AG20443 (cell line): ENCODE results near the gene ATP1B2.

Experiments
- DNase-seq: peaks from one replicate; pipeline ENCODE4 v3.0.0; 2012; ENCODE audit warnings: low spot score, mixed read lengths

Gene ATP1B2

DNA sequence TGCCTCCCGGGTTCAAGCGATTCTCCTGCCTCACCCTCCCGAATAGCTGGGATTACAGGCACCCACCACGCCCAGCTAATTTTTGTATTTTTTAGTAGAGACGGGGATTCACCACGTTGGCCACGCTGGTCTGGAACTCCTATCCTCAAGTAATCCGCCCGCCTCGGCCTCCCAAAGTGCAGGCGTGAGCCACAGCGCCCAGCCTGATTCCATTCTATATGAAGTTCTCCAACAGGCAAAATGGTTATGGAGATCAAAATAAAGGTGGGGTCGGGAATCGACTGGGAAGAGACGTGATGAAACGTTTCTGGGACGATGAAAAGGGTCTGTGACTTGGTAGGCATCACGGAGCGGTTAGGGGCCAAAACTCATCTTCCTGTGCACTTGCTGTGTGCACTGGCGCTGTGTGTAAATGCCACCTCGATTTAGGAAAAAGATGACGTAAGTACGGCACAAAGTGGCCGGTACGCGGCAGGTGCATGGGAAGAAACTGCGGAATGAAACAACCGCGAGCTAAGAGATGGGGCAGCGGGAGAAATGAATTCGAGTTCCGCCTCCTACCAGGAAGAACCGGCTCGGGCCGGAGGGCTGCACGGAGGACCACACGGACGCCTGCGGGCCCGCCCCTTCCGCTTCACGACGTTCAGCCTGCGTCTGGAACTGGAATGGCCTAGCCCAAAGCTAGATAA is 35.0 kb downstream of the ATP1B2 start:
- peak; percentile 94 for DNase-seq

DNA sequence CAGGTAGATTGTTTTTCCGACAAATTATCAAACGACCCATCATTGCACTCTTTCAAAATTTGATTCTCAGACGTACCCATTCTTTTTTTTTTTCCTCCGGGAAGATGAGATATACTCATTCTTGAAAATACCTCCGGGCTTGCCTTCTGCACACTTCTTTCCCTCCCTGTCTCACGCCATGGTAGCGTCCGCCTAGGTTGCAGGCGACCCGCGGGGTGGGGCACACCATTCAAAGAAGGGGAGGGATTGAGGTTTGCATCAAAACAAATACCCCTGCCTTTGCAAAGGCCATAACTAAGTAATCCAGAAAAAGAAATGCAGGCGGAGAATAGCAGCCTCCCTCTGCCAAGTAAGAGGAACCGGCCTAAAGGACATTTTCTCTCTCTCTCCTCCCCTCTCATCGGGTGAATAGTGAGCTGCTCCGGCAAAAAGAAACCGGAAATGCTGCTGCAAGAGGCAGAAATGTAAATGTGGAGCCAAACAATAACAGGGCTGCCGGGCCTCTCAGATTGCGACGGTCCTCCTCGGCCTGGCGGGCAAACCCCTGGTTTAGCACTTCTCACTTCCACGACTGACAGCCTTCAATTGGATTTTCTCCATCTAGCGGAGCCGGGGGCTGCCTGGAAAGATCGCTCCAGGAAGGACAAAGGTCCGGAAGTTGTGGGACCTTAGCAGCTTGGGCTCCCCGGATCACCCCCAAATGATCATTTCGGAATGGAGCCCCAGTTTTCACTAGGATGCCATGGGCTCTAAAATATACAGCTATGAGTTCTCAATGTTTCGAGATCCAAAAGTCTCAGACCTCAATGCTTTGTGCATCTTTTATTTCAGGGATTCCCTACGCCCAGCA is 35.7 kb downstream of the ATP1B2 start:
- peak; percentile 81 for DNase-seq

- DNase-seq: peak; percentile 77
Measured at GRCh38 chr17:7687072-7687907, 36.6 kb downstream of the ATP1B2 start, which contains the start of gene TP53. TP53 (minus strand) TSS chr17:7687490; CDS start chr17:7676594, 10,896 bp downstream.

- peak; percentile 96 for DNase-seq
Measured at GRCh38 chr17:7687908-7688807, 37.4 kb downstream of the ATP1B2 start, which contains the start of gene WRAP53. WRAP53 (plus strand) TSS chr17:7688477; CDS start chr17:7688649, 172 bp downstream.

- no peak for DNase-seq
Measured at GRCh38 chr17:7688808-7689316, 38.1 kb downstream of the ATP1B2 start.

GRCh38 chr17:7695586-7695985 is 44.9 kb downstream of the ATP1B2 start:
- no peak for DNase-seq

DNA sequence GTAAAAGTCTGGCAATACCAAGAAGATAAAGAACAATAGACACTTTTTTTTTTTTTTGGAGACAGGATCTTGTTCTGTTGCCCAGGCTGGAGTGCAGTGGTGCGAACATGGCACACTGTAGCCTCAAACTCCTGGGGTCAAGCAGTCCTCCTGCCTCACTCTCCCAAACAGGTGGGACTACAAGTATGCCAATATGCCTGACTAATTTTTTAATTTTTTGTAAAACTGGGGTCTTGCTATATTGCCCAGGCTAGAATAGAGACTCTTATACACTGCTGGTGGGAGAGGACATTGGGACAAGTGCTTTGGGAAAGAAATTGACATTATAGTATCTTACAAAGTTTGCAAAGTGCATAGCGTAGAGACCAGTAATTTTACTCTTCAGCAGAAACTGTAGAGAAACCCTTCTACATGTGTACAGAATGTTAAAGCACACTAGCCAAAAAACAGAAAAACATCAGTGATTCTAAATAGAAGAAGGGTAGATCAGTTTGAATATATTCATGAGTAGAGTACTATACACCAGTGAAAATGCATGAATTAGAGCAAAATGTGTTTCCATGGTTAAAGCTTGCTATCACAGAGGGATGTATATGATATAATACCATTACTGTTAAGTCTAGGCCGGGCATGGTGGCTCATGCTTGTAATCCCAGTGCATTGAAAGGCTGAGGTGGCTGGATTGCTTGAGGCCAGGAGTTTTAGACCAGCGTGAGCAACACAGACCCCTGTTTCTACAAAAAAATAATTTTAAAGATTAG is 47.3 kb downstream of the ATP1B2 start:
- no peak for DNase-seq

DNA sequence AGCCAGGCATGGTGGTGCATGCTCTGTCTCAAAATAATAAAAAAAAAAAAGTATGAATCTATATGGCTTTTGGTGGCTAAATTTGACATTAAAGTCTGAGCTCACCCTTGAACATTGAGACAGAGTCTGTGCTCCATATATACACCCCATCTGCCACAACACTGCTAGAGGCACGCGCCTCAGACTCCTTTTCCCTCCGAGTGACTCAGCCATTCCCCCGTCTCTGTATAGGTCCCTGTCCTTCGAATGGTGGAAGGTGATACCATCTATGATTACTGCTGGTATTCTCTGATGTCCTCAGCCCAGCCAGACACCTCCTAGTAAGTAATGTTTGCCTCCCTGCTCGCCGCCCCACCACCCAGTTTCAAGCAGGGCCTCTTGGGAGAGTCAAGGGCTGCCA is 49.8 kb downstream of the ATP1B2 start:
- DNase-seq: no peak

DNA sequence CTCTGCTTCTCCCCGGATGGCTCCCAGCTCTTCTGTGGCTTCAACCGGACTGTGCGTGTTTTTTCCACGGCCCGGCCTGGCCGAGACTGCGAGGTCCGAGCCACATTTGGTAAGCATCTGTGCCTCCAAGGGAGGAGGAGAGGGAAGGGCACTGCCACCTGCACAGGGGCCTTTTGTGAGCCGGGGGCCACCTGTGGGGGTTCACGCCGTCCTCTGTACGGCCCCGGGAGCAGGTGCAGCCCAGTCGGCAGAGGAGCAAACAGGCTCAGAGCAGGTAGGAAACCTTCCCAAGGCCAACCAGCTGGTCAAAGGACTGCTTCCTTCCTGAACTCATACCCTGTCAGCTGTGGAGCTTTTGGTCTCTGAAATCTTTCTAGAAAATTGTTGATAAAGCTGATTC is 51.0 kb downstream of the ATP1B2 start:
- DNase-seq: no peak

DNA sequence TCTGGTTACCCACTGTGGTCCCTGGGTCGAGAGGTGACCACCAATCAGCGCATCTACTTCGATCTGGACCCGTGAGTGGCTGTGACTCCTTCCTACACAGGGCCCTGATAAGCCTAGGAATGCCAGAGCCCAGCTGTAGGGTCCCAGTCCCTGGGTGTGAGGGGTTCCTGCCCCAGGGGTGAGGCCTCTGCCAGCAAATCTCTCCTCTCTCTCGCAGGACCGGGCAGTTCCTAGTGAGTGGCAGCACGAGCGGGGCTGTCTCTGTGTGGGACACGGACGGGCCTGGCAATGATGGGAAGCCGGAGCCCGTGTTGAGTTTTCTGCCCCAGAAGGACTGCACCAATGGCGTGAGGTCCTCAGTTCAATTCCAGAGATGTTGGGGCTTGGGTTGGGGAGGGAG is 52.0 kb downstream of the ATP1B2 start:
- DNase-seq: no peak

DNA sequence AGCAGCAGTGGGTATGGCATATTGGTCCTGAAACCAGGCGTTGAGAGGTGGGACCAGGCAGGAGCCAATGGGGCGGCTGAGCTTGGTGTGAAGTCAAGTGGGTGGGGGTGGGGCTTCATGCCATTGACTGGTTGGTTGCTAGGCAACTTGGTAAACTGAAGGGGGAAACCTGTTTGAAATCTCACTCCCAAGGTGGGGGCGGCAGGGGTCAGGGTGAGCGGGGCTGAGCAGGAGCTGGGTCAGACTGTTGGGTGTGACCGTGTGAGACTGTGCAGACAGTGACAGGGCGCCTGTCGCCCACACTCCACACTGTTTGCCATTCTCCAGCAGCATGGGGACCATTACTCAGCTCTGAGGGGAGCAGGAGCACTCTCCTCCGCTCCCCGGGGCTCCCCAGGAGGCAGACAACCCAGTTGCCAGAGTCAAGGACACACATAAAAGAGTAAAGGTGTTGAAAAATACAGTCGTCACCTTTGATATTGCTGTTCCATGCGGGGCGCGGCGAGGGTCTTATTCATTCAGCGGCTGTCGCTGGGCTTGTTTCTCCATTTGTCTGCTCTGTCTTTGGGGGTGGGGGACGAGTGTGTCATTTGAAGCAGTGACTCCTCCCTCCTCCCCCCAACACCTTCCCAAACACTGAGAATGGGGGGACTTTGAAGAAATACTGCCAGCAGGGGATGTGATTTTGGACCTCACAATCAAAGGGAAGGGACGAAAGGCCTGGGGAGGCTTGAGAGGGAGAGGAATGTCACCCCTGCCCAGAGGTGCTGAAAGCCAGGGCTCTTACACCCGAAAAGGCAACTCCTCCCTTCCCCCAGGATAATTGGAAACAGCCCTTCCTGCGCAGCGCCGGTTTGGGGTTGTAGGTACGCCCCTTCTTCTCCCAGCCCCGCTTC is 53.1 kb downstream of the ATP1B2 start:
- DNase-seq: peak; percentile 57

DNA sequence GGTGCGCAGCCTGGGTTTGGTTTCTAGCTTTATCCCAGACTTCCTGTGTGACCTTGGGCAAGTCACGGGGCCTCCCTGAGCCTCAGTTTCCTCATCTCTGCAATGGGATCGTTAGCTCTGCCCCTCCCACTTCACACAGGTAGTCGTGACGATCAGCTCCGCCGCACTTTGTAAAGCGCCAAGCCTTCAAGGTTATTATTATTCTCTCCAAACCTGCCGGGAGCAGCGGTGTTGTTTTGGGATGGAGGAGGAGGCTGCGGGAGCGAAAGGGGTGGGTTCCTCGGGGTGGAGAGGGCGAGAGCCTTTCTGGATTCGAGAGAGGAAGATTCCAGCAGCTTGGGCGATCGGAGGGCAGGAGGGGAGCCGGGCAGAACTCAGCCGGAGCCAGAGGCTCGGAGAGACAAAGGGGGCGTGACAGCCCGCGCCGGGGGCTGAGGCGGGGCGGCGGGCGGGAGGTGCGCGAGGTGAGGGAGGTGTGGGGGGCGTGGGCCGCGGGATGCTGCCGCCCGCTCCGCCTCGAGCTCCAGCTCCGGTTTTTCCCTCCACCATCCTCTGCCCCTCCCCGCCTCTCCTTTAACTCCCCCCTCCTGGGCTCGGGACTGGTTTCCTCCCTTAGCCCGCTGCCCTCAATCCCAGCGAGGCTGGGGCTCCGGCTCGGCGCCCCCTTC is 54.0 kb downstream of the ATP1B2 start, which contains the start of gene EFNB3:
TSS of gene EFNB3 (plus strand) at position 602 of the 668 bp plus-strand sequence. CDS start 397 bp downstream, outside the sequence.
- DNase-seq: peak; percentile 43

DNA sequence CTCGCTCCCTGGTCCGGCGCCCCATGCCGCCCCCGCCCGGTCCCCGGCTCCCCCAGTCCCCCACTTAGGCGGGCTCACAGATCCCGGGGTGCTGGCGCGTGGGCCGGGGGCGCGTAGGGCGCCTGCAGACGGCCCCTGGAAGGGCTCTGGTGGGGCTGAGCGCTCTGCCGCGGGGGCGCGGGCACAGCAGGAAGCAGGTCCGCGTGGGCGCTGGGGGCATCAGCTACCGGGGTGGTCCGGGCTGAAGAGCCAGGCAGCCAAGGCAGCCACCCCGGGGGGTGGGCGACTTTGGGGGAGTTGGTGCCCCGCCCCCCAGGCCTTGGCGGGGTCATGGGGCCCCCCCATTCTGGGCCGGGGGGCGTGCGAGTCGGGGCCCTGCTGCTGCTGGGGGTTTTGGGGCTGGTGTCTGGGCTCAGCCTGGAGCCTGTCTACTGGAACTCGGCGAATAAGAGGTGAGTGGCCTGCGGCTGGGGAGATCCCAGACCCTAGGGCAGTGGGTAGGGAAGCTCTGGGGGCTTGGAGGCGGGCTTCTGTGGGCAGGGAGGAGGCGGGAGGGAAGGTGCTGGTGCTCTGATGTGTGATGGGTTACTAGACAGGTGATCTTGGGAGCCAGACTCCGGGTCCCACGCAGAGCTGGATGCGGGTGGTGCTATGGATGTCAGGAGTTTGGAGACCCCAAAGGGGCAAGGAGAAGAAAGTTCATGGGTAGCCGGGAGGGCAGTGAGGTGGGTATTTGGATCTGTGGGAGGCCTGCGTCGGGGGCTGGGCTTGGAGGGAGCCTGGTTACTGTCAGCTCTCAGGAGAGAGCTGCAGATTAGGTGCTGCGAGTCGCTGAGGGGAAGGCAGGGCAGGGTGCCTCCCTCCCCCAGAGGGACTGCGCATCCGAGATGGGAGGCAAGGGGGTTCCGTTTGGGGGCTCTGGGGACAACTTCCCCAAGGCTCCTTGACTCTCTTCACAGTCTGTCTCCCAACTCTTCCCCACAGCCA is 54.8 kb downstream of the ATP1B2 start:
- DNase-seq: no peak

DNA sequence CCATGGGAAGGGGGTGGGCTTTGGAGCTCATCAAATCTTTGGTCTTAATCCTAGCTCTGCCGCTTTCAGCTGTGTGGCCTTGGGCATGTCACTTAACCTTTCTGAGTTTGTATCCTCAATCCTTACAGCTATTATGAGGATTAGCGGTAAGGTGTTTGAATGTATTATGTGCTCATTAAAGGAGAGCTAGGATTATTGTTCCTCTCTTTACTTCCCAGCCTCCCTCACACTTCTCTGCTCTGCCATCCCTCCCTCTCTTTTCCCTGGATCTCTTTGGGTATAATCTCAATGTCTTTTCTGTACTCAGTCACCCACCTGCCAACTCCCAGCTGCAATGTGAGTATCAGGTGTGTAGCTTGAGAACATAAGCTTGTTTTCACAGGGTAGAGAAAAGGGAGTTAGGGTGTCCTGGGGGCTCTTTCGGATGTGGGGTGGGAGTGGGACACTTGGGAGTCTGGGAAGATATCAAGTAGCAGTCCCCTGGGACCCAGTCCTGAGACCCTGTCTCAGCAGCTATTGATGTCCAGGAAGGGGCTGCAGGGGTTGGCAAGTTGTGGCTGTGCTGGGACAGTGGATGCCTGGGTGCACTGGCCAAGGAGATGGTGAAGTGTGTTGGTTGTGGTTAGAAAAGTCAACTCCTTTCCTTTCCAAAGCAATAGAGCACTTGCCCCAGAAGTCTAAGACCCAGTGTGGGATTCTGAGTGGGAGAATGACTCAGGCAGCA is 56.1 kb downstream of the ATP1B2 start:
- DNase-seq: no peak
